ENCODE measurements around the gene SRRM4.

DNA sequence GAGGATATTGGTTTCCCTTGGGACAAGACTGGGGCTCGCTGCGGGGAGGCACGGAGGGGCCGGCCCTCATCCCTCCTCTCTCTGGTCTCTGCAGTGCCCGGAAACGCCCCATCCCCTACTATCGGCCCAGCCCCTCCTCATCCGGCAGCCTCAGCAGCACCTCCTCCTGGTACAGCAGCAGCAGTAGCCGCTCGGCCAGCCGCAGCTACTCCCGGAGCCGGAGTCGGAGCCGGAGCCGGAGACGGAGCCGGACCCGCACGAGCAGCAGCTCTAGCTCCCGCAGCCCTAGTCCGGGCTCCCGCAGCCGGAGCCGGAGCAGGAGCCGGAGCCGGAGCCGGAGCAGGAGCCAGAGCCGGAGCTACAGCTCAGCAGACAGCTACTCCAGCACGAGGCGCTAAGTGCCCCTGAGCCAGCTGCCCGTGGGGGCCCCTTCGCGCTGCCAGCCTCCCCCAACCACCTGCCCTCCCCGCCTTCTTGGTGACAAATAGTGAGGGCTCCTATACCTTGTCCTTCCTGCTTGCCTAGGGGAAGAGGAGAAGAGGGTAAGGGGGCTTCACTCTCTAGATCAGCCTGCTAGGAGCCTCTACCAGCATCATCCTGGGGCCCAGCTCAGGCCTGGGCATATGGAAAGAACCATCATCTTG, 175.2 kb downstream of the SRRM4 start:
- TF ChIP-seq, protein P1, sequence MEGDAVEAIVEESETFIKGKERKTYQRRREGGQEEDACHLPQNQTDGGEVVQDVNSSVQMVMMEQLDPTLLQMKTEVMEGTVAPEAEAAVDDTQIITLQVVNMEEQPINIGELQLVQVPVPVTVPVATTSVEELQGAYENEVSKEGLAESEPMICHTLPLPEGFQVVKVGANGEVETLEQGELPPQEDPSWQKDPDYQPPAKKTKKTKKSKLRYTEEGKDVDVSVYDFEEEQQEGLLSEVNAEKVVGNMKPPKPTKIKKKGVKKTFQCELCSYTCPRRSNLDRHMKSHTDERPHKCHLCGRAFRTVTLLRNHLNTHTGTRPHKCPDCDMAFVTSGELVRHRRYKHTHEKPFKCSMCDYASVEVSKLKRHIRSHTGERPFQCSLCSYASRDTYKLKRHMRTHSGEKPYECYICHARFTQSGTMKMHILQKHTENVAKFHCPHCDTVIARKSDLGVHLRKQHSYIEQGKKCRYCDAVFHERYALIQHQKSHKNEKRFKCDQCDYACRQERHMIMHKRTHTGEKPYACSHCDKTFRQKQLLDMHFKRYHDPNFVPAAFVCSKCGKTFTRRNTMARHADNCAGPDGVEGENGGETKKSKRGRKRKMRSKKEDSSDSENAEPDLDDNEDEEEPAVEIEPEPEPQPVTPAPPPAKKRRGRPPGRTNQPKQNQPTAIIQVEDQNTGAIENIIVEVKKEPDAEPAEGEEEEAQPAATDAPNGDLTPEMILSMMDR (IDR thresholded peaks at IDR 0.05; ENCODE audit: low read depth, low read length, poor library complexity, severe bottlenecking): no peak
- TF ChIP-seq EZH2phosphoT487 (IDR thresholded peaks at IDR 0.05; ENCODE audit: borderline replicate concordance, low read length): no peak

Measured in DOHH2 (cell line).